ENCODE results near the gene TFAP2D.

DNA sequence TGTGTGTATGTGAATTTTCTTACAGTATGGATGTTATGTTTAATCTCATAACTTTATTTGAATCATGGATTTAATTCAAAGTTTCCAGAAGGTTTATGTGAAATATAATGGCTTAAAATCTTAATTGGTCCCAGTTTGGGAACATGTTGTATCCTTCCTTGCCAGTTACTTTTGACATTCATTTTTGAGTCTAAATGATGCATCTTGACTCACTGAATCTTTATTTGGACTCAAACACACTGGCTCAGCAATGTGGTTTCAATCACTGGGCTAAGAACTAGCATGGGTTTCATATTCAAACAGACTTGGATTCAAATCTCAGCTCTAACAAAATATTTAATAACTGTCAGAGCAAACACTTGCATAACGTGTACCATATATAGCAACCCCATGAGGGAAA, 79.4 kb downstream of the TFAP2D start:
- TF ChIP-seq, protein P1, sequence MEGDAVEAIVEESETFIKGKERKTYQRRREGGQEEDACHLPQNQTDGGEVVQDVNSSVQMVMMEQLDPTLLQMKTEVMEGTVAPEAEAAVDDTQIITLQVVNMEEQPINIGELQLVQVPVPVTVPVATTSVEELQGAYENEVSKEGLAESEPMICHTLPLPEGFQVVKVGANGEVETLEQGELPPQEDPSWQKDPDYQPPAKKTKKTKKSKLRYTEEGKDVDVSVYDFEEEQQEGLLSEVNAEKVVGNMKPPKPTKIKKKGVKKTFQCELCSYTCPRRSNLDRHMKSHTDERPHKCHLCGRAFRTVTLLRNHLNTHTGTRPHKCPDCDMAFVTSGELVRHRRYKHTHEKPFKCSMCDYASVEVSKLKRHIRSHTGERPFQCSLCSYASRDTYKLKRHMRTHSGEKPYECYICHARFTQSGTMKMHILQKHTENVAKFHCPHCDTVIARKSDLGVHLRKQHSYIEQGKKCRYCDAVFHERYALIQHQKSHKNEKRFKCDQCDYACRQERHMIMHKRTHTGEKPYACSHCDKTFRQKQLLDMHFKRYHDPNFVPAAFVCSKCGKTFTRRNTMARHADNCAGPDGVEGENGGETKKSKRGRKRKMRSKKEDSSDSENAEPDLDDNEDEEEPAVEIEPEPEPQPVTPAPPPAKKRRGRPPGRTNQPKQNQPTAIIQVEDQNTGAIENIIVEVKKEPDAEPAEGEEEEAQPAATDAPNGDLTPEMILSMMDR (IDR thresholded peaks at IDR 0.05) = no peak
- no peak for TF ChIP-seq POLR2A (IDR thresholded peaks at IDR 0.05)

Measured in right lobe of liver (tissue), 4 donors.